ENCODE measurements around the gene CYP4F2. TPM values are rescaled to one million over a fixed set of nuclear protein-coding genes. Genes with fewer than 3 reads are reported as not detected.

Gene CYP4F2
- total and polyA plus RNA-seq, 9 donors: 0.79 TPM; not detected in 8

DNA sequence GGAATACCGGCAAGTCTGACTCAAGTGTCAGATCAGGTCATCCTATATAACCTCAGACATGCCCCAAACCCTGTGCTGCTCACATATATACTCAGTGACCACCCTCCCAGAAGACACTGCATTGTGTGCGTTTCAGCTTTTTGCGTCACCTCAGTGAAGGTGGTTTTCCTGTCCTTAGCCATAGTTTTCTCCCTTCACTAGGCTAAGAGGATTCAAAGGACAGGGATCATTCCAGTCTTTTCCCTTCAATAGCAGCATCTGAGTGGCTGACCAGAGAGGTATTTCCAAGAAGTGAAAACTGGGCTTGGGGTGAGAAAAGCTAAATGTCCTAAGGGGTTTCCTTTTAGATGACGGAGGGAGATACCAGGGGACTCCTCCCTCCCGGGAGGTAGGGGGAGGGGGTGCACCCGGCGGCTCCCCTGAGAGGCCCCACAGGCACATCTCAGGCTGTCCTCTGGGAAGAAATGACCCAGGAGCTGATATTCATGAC lies 69.7 kb downstream of the CYP4F2 start:
- DNase-seq: no peak
- Histone ChIP-seq H3K27me3 (ENCODE audit: control insufficient read depth, insufficient read depth, low read length) (no peaks in the 10 kb centered on the region), H3K27ac (ENCODE audit: low read length) (no peak overlapping the region), H3K4me3 (ENCODE audit: low read length) (no peak overlapping the region), H3K4me1 (ENCODE audit: control insufficient read depth, insufficient read depth, low read length) (no peaks in the 10 kb centered on the region), H3K36me3 (ENCODE audit: control insufficient read depth, insufficient read depth, low read length) (no peaks in the 10 kb centered on the region), H3K9me3 (replicated peaks; ENCODE audit: control insufficient read depth, low read depth, low read length) (no peaks in the 10 kb centered on the region)
- 60% methylated on average over 5 of the region's 7 CpGs for WGBS (ENCODE audit: insufficient coverage)

Other genes with a start within 250 kb of the CYP4F2 start
- 1.4 TPM for gene CYP4F12, start 225.0 kb downstream of the CYP4F2 start, total RNA-seq
- 1 to 10 TPM in 3 of 8 donors, under 1 TPM in 5; 0.14 to 3.6 (median 0.48) TPM for gene CYP4F12, start 225.0 kb downstream of the CYP4F2 start, polyA plus RNA-seq (ENCODE audit: insufficient read depth in 1 of 8, insufficient read length in 8 of 8, low replicate concordance in 1 of 8)
- not detected for gene OR10H2, start 170.1 kb downstream of the CYP4F2 start, total RNA-seq
- not detected for gene OR10H2, start 170.1 kb downstream of the CYP4F2 start, polyA plus RNA-seq (ENCODE audit: insufficient read depth in 1 of 8, insufficient read length in 8 of 8, low replicate concordance in 1 of 8)
- not detected for gene OR10H3, start 160.1 kb downstream of the CYP4F2 start, total RNA-seq
- not detected for gene OR10H3, start 160.1 kb downstream of the CYP4F2 start, polyA plus RNA-seq (ENCODE audit: insufficient read depth in 1 of 8, insufficient read length in 8 of 8, low replicate concordance in 1 of 8)
- gene OR10H5, start 110.4 kb downstream of the CYP4F2 start, total RNA-seq: not detected
- gene OR10H5, start 110.4 kb downstream of the CYP4F2 start, polyA plus RNA-seq (ENCODE audit: insufficient read depth in 1 of 8, insufficient read length in 8 of 8, low replicate concordance in 1 of 8): under 1 TPM in 7 of 8 donors, not detected in 1; 0.02 to 0.12 (median 0.06) TPM
- not detected for gene OR10H1, start 82.4 kb downstream of the CYP4F2 start, total RNA-seq
- under 1 TPM in 5 of 8 donors, not detected in 3; 0.02 to 0.05 (median 0.04) TPM for gene OR10H1, start 82.4 kb downstream of the CYP4F2 start, polyA plus RNA-seq (ENCODE audit: insufficient read depth in 1 of 8, insufficient read length in 8 of 8, low replicate concordance in 1 of 8)
- gene CYP4F11, start 36.5 kb upstream of the CYP4F2 start, total RNA-seq: not detected
- gene CYP4F11, start 36.5 kb upstream of the CYP4F2 start, polyA plus RNA-seq (ENCODE audit: insufficient read depth in 1 of 8, insufficient read length in 8 of 8, low replicate concordance in 1 of 8): not detected
- gene OR10H4, start 50.9 kb upstream of the CYP4F2 start, total RNA-seq: not detected
- not detected for gene OR10H4, start 50.9 kb upstream of the CYP4F2 start, polyA plus RNA-seq (ENCODE audit: insufficient read depth in 1 of 8, insufficient read length in 8 of 8, low replicate concordance in 1 of 8)
- gene TPM4, start 178.4 kb upstream of the CYP4F2 start, total RNA-seq: 211 TPM
- gene TPM4, start 178.4 kb upstream of the CYP4F2 start, polyA plus RNA-seq (ENCODE audit: insufficient read depth in 1 of 8, insufficient read length in 8 of 8, low replicate concordance in 1 of 8): 100 to 1,000 TPM; 181 to 338 (median 218) TPM
- 17.5 TPM for gene RAB8A, start 213.8 kb upstream of the CYP4F2 start, total RNA-seq
- gene RAB8A, start 213.8 kb upstream of the CYP4F2 start, polyA plus RNA-seq (ENCODE audit: insufficient read depth in 1 of 8, insufficient read length in 8 of 8, low replicate concordance in 1 of 8): 10 to 100 TPM; 31.9 to 59.1 (median 42.5) TPM
- 0.13 TPM for gene HSH2D, start 245.6 kb upstream of the CYP4F2 start, total RNA-seq
- gene HSH2D, start 245.6 kb upstream of the CYP4F2 start, polyA plus RNA-seq (ENCODE audit: insufficient read depth in 1 of 8, insufficient read length in 8 of 8, low replicate concordance in 1 of 8): under 1 TPM; 0.21 to 0.78 (median 0.38) TPM

All from muscle of leg (tissue), 11 donors.